K562 (cell line): Measurements from ENCODE around the gene BBC3. TPM values are rescaled to one million over a fixed set of nuclear protein-coding genes. Genes with fewer than 3 reads are reported as not detected.

ENCODE experiments used
- ARHGAP35 ChIP-seq: fragments of 450-650 bp; IDR thresholded peaks from 2 replicates; pipeline ENCODE4 v1.6.1; 2018; ENCODE audit not compliant: partially characterized antibody
- BACH1 ChIP-seq: fragments of 200-800 bp; sonication (Bioruptor generic); IDR thresholded peaks from 2 replicates; pipeline ENCODE4 v1.6.1; 2016; ENCODE audit warnings: missing genetic modification characterization, missing compliant biosample characterization
- CAMTA2 ChIP-seq: fragments of 250-450 bp; sonication (Bioruptor Pico); conservative IDR thresholded peaks from 2 replicates; pipeline ENCODE4 v1.5.1; 2022
- HDAC6 ChIP-seq: IDR thresholded peaks from 2 replicates; pipeline ENCODE4 v1.6.1; 2012; ENCODE audit warnings: low read depth, mild to moderate bottlenecking, control low read depth, inconsistent platforms, low read length, moderate library complexity
- HDGF ChIP-seq: fragments of 450-650 bp; IDR thresholded peaks from 2 replicates; pipeline ENCODE4 v1.6.1; 2016
- HIVEP1 ChIP-seq: fragments of 250-450 bp; sonication (Bioruptor Pico); IDR thresholded peaks from 2 replicates; pipeline ENCODE4 v1.4.0; 2020; ENCODE audit warnings: mild to moderate bottlenecking
- KLF10 ChIP-seq: fragments of 250-450 bp; sonication (Bioruptor Pico); IDR thresholded peaks from 2 replicates; pipeline ENCODE4 v1.6.1; 2021; ENCODE audit warnings: matching md5 sums
- MAX ChIP-seq: sonication (generic); formaldehyde crosslinking; IDR thresholded peaks from 2 replicates; pipeline ENCODE4 v1.9.0; 2022; ENCODE audit warnings: mild to moderate bottlenecking, missing genetic modification reagents
- NCOR1 ChIP-seq: fragments of 450-650 bp; IDR thresholded peaks from 2 replicates; pipeline ENCODE4 v1.6.1; 2016; ENCODE audit warnings: mild to moderate bottlenecking, moderate library complexity
- NRF1 ChIP-seq, 2 experiments: fragments of 450-650 bp; IDR thresholded peaks in 1 of 2; conservative IDR thresholded peaks in 1 of 2; 2 replicates each; pipeline ENCODE4 v1.6.1; 2014; ENCODE audit warnings: mild to moderate bottlenecking in 2 of 2
- SRSF7 ChIP-seq: fragments of 200-400 bp; formaldehyde crosslinking; optimal IDR thresholded peaks from 2 replicates; pipeline ENCODE3; 2017; ENCODE audit warnings: mild to moderate bottlenecking, low read depth, low read length
- ZBTB8A ChIP-seq: fragments of 450-650 bp; IDR thresholded peaks from 2 replicates; pipeline ENCODE4 v1.6.1; 2018; ENCODE audit warnings: mild to moderate bottlenecking, moderate library complexity; ENCODE audit not compliant: partially characterized antibody
- ZNF12 ChIP-seq: sonication (generic); formaldehyde crosslinking; IDR thresholded peaks from 2 replicates; pipeline ENCODE4 v1.4.0; 2020; ENCODE audit warnings: mild to moderate bottlenecking, missing genetic modification reagents
- ZNF79 ChIP-seq: fragments of 250-450 bp; sonication (Bioruptor Pico); IDR thresholded peaks from 2 replicates; pipeline ENCODE4 v1.4.0; 2020; ENCODE audit warnings: low read depth, mild to moderate bottlenecking, moderate library complexity
- polyA plus RNA-seq, 8 experiments: library from polyadenylated mRNA; depleted of rRNA in 4 of 8; stranded (reverse) in 5 of 8; unstranded in 3 of 8; fragments of >200 nt; fragmentation: Nextera tagmentation in 2 of 8; fragmentation: Illumina TruSeq in 1 of 8; extraction: Ambion mirVana in 2 of 8; extraction: Trizol in 1 of 8; gene quantifications; 2 replicates each; pipeline versions ENCODE4 v1.2.1 to v1.2.3, GENCODE V29; 2011 to 2014; ENCODE audit warnings: inconsistent platforms in 1 of 8, missing spikeins in 1 of 8
- total RNA-seq, 7 experiments: library from RNA; depleted of rRNA in 6 of 7; stranded (reverse); fragments of >200 nt in 6 of 7; fragmentation: Illumina TruSeq in 2 of 7; extraction: Trizol in 2 of 7; gene quantifications; 2 replicates each; pipeline versions ENCODE4 v1.2.1 to v1.2.3, GENCODE V29; 2011 to 2021; ENCODE audit warnings: low replicate concordance in 1 of 7
- TF ChIP-seq, protein P1 (sequence below): fragments of 250-450 bp; sonication (Bioruptor Pico); IDR thresholded peaks from 2 replicates; pipeline ENCODE4 v1.9.0; 2021; ENCODE audit warnings: mild to moderate bottlenecking, inconsistent platforms
- TF ChIP-seq, protein P2 (sequence below): fragments of 250-450 bp; sonication (Bioruptor Pico); IDR thresholded peaks from 2 replicates; pipeline ENCODE4 v1.6.1; 2021; ENCODE audit warnings: mild to moderate bottlenecking
- TF ChIP-seq, protein P3 (sequence below), 2 experiments: fragments of 450-650 bp; IDR thresholded peaks; 2 replicates each; pipeline ENCODE4 v1.6.1; 2016
- TF ChIP-seq, protein P4 (sequence below): fragments of 200-800 bp; sonication (Bioruptor generic); IDR thresholded peaks from 2 replicates; pipeline ENCODE4 v1.6.1; 2017; ENCODE audit warnings: missing genetic modification characterization, missing compliant biosample characterization

The BBC3 gene
- total and polyA plus RNA-seq, 9 of the 15 experiments (the other 6 are each of a cell fraction or from before 2014, with no cell fraction given) = 0.15 to 30.7 (median 4.8) TPM

DNA sequence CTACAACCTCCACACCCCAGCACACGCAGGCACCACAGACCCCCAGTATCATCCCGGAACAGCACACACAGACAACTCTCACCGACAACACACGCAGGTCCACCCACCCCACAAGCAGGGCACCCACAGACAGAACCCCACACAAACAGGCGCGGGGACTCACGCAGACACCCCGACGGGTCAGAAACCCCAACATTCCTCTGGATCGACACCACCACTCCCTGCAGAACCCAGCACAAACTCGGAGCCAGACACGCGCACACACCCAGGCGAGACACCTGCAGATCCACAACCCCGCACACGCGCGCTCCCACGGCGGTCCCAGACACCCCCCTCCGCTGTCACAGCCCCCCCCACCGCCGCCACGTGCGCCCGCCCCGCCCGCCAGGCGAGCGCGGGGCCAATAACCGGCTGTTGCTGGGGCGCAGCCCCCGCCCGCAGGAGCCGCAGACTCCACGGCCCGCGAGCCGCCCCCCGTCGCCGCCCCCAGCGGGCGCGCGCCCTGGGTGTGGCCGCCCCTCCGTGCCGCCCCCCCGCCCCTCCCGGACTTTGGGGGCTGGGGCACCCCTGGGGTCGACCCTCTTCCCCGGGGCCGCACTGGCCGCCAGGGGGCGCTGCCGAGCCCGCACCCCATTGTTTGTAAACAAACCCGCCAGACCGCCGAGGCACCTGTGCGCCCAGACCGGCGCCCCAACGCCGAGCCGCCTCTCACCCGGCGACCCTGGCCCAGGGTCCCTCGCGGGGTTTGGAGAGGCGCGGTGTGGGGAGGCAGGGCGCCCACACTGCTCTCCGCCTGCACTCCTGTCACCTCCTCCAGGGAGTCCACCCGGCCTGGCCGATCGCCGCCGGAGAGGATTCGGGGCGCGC is 712 bp downstream of the BBC3 start (continued):
- TF ChIP-seq, protein P1, sequence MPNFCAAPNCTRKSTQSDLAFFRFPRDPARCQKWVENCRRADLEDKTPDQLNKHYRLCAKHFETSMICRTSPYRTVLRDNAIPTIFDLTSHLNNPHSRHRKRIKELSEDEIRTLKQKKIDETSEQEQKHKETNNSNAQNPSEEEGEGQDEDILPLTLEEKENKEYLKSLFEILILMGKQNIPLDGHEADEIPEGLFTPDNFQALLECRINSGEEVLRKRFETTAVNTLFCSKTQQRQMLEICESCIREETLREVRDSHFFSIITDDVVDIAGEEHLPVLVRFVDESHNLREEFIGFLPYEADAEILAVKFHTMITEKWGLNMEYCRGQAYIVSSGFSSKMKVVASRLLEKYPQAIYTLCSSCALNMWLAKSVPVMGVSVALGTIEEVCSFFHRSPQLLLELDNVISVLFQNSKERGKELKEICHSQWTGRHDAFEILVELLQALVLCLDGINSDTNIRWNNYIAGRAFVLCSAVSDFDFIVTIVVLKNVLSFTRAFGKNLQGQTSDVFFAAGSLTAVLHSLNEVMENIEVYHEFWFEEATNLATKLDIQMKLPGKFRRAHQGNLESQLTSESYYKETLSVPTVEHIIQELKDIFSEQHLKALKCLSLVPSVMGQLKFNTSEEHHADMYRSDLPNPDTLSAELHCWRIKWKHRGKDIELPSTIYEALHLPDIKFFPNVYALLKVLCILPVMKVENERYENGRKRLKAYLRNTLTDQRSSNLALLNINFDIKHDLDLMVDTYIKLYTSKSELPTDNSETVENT (CRISPR knock-in tag) = no peak
- peak; percentile 51; the same call in 1 of the 2 replicates for TF ChIP-seq MAX (CRISPR knock-in tag)
- TF ChIP-seq HDAC6 = no peak
- no peak for TF ChIP-seq ZNF79 (CRISPR knock-in tag)
- TF ChIP-seq BACH1 (tag) = no peak
- TF ChIP-seq CAMTA2 (CRISPR knock-in tag) = no peak
- TF ChIP-seq NCOR1 = peak; percentile 41
- TF ChIP-seq, protein P2, sequence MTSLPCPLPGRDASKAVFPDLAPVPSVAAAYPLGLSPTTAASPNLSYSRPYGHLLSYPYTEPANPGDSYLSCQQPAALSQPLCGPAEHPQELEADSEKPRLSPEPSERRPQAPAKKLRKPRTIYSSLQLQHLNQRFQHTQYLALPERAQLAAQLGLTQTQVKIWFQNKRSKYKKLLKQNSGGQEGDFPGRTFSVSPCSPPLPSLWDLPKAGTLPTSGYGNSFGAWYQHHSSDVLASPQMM (CRISPR knock-in tag) = no peak
- 0 out of 2 replicates have a peak, but pooled peaks have one; percentile 62 for TF ChIP-seq HDGF
- TF ChIP-seq KLF10 (CRISPR knock-in tag) = no peak
- no peak for TF ChIP-seq NRF1 (conservative IDR thresholded peaks at IDR 0.05 in 1 of 2, IDR thresholded peaks at IDR 0.05 in 1 of 2)
- TF ChIP-seq ZNF12 (CRISPR knock-in tag) = 0 out of 2 replicates have a peak, but pooled peaks have one; percentile 45
- no peak for TF ChIP-seq HIVEP1
- TF ChIP-seq ARHGAP35 = no peak
- TF ChIP-seq ZBTB8A = no peak
- no peak for TF ChIP-seq SRSF7
- TF ChIP-seq, protein P3, sequence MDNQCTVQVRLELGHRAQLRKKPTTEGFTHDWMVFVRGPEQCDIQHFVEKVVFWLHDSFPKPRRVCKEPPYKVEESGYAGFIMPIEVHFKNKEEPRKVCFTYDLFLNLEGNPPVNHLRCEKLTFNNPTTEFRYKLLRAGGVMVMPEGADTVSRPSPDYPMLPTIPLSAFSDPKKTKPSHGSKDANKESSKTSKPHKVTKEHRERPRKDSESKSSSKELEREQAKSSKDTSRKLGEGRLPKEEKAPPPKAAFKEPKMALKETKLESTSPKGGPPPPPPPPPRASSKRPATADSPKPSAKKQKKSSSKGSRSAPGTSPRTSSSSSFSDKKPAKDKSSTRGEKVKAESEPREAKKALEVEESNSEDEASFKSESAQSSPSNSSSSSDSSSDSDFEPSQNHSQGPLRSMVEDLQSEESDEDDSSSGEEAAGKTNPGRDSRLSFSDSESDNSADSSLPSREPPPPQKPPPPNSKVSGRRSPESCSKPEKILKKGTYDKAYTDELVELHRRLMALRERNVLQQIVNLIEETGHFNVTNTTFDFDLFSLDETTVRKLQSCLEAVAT (IDR thresholded peaks at IDR 0.05) = peak; percentile 93 to 94
- TF ChIP-seq, protein P4, sequence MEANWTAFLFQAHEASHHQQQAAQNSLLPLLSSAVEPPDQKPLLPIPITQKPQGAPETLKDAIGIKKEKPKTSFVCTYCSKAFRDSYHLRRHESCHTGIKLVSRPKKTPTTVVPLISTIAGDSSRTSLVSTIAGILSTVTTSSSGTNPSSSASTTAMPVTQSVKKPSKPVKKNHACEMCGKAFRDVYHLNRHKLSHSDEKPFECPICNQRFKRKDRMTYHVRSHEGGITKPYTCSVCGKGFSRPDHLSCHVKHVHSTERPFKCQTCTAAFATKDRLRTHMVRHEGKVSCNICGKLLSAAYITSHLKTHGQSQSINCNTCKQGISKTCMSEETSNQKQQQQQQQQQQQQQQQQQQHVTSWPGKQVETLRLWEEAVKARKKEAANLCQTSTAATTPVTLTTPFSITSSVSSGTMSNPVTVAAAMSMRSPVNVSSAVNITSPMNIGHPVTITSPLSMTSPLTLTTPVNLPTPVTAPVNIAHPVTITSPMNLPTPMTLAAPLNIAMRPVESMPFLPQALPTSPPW (CRISPR knock-in tag) = peak; percentile 97
